HepG2 (cell line): ENCODE measurements around the gene TMEM121. TPM values are rescaled to one million over a fixed set of nuclear protein-coding genes. Genes with fewer than 3 reads are reported as not detected.

Experiments used
- ARID4A ChIP-seq: sonication (generic); formaldehyde crosslinking; IDR thresholded peaks from 2 replicates; pipeline ENCODE4 v1.5.0; 2020; ENCODE audit warnings: mild to moderate bottlenecking, missing genetic modification reagents, borderline replicate concordance
- BATF2 ChIP-seq: sonication (generic); formaldehyde crosslinking; IDR thresholded peaks from 2 replicates; pipeline ENCODE4 v1.8.0; 2022; ENCODE audit warnings: mild to moderate bottlenecking, missing genetic modification reagents, moderate library complexity
- CREM ChIP-seq, 2 experiments: sonication (generic) in 1 of 2; formaldehyde crosslinking in 1 of 2; IDR thresholded peaks; 2 replicates each; pipeline versions ENCODE4 v1.4.0 to v1.6.1; 2016 to 2020; ENCODE audit warnings: antibody characterized with exemption in 1 of 2, mild to moderate bottlenecking in 1 of 2, missing genetic modification reagents in 1 of 2
- ELF3 ChIP-seq: IDR thresholded peaks from 2 replicates; pipeline ENCODE4 v1.6.1; 2016; ENCODE audit warnings: missing genetic modification reagents, missing compliant biosample characterization
- FOXP4 ChIP-seq: sonication (generic); formaldehyde crosslinking; IDR thresholded peaks from 2 replicates; pipeline ENCODE4 v1.4.0; 2020; ENCODE audit warnings: missing genetic modification reagents
- MED1 ChIP-seq: sonication (generic); formaldehyde crosslinking; IDR thresholded peaks from 2 replicates; pipeline ENCODE4 v1.4.0; 2020; ENCODE audit warnings: missing genetic modification reagents
- MTF1 ChIP-seq: sonication (generic); formaldehyde crosslinking; IDR thresholded peaks from 2 replicates; pipeline ENCODE4 v1.5.0; 2020; ENCODE audit warnings: missing genetic modification reagents
- NFKB2 ChIP-seq: sonication (generic); formaldehyde crosslinking; IDR thresholded peaks from 2 replicates; pipeline ENCODE4 v1.4.0; 2020; ENCODE audit warnings: missing genetic modification reagents, borderline replicate concordance
- REXO4 ChIP-seq: sonication (generic); formaldehyde crosslinking; IDR thresholded peaks from 2 replicates; pipeline ENCODE4 v1.8.0; 2022; ENCODE audit warnings: missing genetic modification reagents, mild to moderate bottlenecking, borderline replicate concordance
- ZNF124 ChIP-seq: sonication (generic); formaldehyde crosslinking; IDR thresholded peaks from 2 replicates; pipeline ENCODE4 v1.4.0; 2020; ENCODE audit warnings: missing genetic modification reagents
- ZNF747 ChIP-seq: sonication (generic); formaldehyde crosslinking; IDR thresholded peaks from 2 replicates; pipeline ENCODE4 v1.8.1; 2023; ENCODE audit warnings: missing genetic modification reagents, mild to moderate bottlenecking, borderline replicate concordance
- ZNF800 ChIP-seq: sonication (generic); formaldehyde crosslinking; IDR thresholded peaks from 2 replicates; pipeline ENCODE4 v1.4.0; 2020; ENCODE audit warnings: missing genetic modification reagents
- polyA plus RNA-seq, 8 experiments: library from polyadenylated mRNA; depleted of rRNA in 3 of 8; stranded (reverse) in 7 of 8; unstranded in 1 of 8; fragments of >200 nt; fragmentation: Illumina TruSeq in 4 of 8; extraction: Trizol in 4 of 8; gene quantifications; 2 replicates each; pipeline versions ENCODE4 v1.2.1 to v1.2.3, GENCODE V29; 2011 to 2016; ENCODE audit warnings: low read depth in 4 of 8, missing spikeins in 1 of 8, mixed read lengths in 1 of 8; ENCODE audit not compliant: insufficient read depth in 1 of 8
- total RNA-seq, 5 experiments: library from RNA; depleted of rRNA; stranded (reverse); fragments of >200 nt; fragmentation: Illumina TruSeq; extraction: Trizol; gene quantifications; 2 replicates each; pipeline ENCODE4 v1.2.3, GENCODE V29; 2016; ENCODE audit warnings: low read depth in 1 of 5
- TF ChIP-seq, protein P1 (sequence below): IDR thresholded peaks from 2 replicates; pipeline ENCODE4 v1.6.1; 2012; ENCODE audit warnings: low read depth, low read length, improper control_type of control experiment

Gene TMEM121
- total and polyA plus RNA-seq, 2 of the 13 experiments (the other 11 are each of a cell fraction or from before 2014, with no cell fraction given): 6.6 to 19.0 TPM

- TF ChIP-seq ZNF800 (CRISPR knock-in tag) (0 out of 2 replicates have a peak, but pooled peaks have one; percentile 50), ARID4A (peak; percentile 96), ELF3 (CRISPR knock-in tag) (peak; percentile 43), MTF1 (CRISPR knock-in tag) (no peak), BATF2 (CRISPR knock-in tag) (peak; percentile 71; the same call in 1 of the 2 replicates), NFKB2 (CRISPR knock-in tag) (peak; percentile 34; the same call in 1 of the 2 replicates), ZNF747 (peak; percentile 71), MED1 (CRISPR knock-in tag) (peak; percentile 68), CREM (IDR thresholded peaks at IDR 0.05) (peak; percentile 82), CREM (CRISPR knock-in tag; IDR thresholded peaks at IDR 0.05) (no peak), ZNF124 (no peak; the same call in 1 of the 2 replicates), FOXP4 (CRISPR knock-in tag) (peak; percentile 58), REXO4 (CRISPR knock-in tag) (0 out of 2 replicates have a peak, but pooled peaks have one; percentile 63)
- TF ChIP-seq, protein P1, sequence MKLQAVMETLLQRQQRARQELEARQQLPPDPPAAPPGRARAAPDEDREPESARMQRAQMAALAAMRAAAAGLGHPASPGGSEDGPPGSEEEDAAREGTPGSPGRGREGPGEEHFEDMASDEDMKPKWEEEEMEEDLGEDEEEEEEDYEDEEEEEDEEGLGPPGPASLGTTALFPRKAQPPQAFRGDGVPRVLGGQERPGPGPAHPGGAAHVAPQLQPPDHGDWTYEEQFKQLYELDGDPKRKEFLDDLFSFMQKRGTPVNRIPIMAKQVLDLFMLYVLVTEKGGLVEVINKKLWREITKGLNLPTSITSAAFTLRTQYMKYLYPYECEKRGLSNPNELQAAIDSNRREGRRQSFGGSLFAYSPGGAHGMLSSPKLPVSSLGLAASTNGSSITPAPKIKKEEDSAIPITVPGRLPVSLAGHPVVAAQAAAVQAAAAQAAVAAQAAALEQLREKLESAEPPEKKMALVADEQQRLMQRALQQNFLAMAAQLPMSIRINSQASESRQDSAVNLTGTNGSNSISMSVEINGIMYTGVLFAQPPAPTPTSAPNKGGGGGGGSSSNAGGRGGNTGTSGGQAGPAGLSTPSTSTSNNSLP: no peak; the same call in 1 of the 2 replicates
Observed at GRCh38 chr14:105490572-105491365, 35.6 kb upstream of the TMEM121 start, which contains the start of gene TEDC1 (continued).
